PFSK-1 (cell line): ENCODE measurements around the gene WIZ.

Source experiments
- FOXP2 ChIP-seq: optimal IDR thresholded peaks from 2 replicates; pipeline ENCODE3; 2011; ENCODE audit warnings: borderline replicate concordance, control low read depth, inconsistent platforms; ENCODE audit not compliant: insufficient read depth; ENCODE audit errors: extremely low read length, extremely low read depth
- POLR2AphosphoS5 ChIP-seq: IDR thresholded peaks from 2 replicates; pipeline ENCODE4 v1.6.1; 2012; ENCODE audit warnings: low read depth, mild to moderate bottlenecking, control low read depth, low read length, moderate library complexity
- SIN3A ChIP-seq: IDR thresholded peaks from 2 replicates; pipeline ENCODE4 v1.6.1; 2012; ENCODE audit warnings: mild to moderate bottlenecking, low read length, moderate library complexity, borderline replicate concordance; ENCODE audit not compliant: insufficient read depth
- TAF1 ChIP-seq: IDR thresholded peaks from 2 replicates; pipeline ENCODE4 v1.6.1; 2012; ENCODE audit warnings: low read length, control low read depth, borderline replicate concordance; ENCODE audit not compliant: insufficient read depth
- TF ChIP-seq, protein P1 (sequence below), 2 experiments: IDR thresholded peaks; 2 replicates each; pipeline versions ENCODE4 v1.6.1 to v1.8.0; 2011 to 2012; ENCODE audit warnings: low read depth in 2 of 2, low read length in 2 of 2, control low read depth in 1 of 2, inconsistent platforms in 1 of 2, mild to moderate bottlenecking in 1 of 2, moderate library complexity in 1 of 2; ENCODE audit not compliant: insufficient read depth in 1 of 2

The WIZ gene

DNA sequence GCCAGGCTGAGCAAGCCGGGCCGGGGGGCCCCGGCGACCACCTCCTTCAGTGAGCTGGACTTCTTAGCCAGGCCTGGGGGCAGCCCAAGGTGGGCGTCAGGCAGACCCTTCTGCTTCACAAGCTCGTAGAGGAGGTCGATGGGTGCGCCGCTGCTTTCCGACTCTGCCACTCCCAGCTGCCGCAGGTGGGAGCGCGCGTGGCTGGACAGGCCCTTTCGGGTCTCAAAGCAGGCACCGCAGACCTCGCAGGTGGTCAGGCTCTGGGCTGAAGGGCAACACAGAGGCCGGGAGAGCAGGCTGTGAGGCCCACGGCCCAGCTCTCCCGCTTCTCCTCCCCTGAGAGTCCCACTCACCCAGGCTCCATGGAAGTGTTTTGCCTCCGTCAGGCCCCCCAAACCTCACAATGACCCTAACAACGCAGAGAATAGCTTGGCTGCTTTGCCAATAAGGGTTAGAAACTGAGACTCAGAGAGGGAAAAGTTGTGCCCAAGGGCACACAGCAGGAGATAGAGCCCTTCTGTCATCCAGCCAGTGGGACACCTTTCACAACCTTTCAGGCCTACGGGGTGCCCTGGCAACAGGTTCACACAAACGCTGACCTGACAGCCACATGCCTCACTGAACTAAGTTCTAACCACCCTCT, 19.8 kb downstream of the WIZ start:
- no peak for TF ChIP-seq FOXP2
- no peak for TF ChIP-seq SIN3A
- no peak for TF ChIP-seq POLR2AphosphoS5
- TF ChIP-seq TAF1, result no peak
- TF ChIP-seq, protein P1, sequence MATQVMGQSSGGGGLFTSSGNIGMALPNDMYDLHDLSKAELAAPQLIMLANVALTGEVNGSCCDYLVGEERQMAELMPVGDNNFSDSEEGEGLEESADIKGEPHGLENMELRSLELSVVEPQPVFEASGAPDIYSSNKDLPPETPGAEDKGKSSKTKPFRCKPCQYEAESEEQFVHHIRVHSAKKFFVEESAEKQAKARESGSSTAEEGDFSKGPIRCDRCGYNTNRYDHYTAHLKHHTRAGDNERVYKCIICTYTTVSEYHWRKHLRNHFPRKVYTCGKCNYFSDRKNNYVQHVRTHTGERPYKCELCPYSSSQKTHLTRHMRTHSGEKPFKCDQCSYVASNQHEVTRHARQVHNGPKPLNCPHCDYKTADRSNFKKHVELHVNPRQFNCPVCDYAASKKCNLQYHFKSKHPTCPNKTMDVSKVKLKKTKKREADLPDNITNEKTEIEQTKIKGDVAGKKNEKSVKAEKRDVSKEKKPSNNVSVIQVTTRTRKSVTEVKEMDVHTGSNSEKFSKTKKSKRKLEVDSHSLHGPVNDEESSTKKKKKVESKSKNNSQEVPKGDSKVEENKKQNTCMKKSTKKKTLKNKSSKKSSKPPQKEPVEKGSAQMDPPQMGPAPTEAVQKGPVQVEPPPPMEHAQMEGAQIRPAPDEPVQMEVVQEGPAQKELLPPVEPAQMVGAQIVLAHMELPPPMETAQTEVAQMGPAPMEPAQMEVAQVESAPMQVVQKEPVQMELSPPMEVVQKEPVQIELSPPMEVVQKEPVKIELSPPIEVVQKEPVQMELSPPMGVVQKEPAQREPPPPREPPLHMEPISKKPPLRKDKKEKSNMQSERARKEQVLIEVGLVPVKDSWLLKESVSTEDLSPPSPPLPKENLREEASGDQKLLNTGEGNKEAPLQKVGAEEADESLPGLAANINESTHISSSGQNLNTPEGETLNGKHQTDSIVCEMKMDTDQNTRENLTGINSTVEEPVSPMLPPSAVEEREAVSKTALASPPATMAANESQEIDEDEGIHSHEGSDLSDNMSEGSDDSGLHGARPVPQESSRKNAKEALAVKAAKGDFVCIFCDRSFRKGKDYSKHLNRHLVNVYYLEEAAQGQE (IDR thresholded peaks at IDR 0.05; ENCODE audit: insufficient read depth in 1 of 2, low read depth in 2 of 2, low read length in 2 of 2), result no peak

DNA sequence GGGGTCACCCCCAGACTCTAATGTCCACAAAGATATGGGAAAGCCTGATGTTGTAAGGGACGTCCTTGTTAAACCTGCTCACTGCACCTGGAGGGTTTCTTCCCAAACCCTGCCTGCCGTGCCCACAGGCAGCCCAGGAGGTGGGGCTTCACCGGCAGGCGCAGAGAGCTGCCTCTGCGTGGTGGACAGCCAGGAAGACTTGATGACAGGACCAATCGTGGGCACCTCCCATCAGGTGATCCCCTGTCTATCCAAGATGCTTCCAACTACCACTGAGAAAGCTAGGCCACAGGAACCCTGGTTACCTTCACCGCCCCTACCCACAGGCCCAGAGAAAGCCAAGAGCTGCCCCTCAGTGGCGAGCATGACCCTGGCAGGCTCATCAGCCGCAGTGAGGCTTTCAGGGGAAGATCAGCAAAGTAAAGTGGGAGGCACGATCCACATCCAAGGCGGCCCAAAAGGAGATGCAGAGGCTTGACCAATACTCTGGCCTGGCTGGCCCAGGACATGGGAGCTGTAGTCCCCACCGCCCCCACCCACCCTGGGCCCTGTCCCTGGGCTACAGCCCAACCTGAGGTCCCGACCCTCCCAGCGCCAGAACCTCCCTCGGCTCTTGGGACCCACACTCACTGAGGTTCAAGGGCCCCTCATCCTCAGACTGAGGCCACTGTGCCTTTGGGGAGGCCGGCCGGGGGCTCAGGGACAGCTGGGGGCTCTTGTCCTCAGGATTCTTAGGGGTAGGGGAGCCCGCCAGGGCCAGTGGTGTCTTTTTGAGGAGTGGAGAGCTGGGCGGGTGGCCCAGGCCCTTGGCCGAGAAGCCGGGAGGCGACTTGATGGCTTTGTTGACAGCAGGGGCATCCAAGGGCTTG, 20.6 kb downstream of the WIZ start:
- TF ChIP-seq SIN3A, result no peak
- TF ChIP-seq POLR2AphosphoS5, result no peak

DNA sequence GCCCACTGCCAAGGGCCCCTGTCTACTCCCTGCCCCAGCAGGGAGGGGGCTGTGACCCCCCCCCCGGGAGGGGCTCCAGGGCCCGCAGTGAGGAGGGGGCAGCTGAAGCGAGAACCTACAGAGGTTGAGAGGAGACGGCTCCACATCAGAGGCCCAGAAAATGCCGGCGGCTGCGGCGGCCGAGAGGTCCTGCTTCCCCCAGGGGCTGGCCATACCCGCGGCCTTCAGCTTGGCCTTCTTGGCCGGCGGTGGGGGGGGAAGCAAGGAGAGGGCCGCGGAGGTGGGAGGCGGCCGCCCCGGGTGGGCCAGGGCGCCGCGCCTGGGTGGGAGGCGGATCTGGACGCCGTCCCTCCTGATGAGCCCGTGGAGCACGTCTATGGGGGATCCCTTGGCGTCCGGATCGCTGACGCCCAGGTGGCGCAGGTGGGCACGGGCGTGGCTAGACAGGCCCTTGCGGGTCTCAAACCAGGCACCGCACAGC, 21.7 kb downstream of the WIZ start:
- no peak for TF ChIP-seq FOXP2
- TF ChIP-seq POLR2AphosphoS5, result no peak
- TF ChIP-seq TAF1, result no peak
- TF ChIP-seq, protein P1 (IDR thresholded peaks at IDR 0.05; ENCODE audit: insufficient read depth in 1 of 2, low read depth in 2 of 2, low read length in 2 of 2), result no peak

DNA sequence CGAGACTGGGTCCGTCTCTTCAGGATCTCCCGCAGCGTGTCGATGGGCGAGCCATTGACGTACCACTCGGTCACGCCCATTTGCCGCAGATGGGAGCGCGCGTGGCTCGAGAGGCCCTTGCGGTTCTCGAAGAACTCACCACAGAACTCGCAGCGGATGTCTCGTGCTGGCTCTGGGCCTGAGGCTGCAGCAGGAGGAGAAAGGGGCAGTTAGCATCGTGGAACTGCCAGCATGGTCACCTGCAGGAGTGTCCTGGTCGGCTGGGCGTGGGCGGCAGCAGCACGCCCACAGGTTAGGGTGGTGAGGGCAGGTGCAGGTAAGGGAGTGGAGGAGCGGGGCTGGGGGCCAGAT, 22.4 kb downstream of the WIZ start:
- TF ChIP-seq POLR2AphosphoS5 (no peak), FOXP2 (no peak), TAF1 (no peak), SIN3A (no peak)
- TF ChIP-seq, protein P1 (IDR thresholded peaks at IDR 0.05; ENCODE audit: insufficient read depth in 1 of 2, low read depth in 2 of 2, low read length in 2 of 2), result no peak

DNA sequence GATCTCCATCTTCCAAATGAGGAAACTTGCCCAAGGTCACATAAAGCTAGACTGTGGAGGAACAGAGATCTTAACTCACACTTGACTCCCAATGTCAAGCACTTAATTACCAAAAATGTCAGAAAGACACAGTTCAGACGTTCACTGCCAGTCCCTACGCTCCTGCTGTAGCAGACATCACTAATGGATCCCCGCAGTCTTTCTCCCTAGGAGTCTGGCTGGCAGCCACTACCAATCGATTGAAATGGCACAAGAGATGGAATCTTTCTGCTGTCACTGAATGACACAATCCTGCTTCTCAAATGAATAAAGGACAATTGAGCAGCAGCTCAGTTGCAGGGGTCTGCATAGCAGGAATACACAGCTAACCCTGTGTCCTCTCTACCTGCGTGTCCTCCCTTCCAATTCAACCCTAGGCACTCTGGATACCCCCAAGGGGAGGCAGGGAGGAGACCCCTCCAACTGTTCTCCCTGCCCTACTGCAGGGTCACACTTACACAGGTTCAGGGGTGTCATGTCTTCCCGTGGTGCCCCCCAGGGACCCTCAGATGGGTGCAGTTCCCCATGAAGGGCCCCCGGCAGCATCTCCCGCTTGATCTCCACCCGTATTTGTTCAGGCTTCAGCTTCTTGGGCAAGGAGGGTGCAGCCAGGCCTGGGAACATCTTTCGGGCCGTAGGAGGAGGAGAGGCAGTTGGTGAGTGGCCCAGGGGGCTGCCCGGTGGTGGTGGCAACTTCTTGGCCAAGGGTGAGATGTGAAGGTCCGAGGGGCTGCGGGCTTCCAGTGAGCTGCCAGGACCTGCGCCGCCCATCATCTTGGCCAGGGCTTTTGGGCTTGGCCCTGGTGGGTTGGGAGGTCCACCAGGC, 23.0 kb downstream of the WIZ start:
- TF ChIP-seq FOXP2 (no peak), SIN3A (no peak), TAF1 (no peak), POLR2AphosphoS5 (no peak)
- TF ChIP-seq, protein P1 (IDR thresholded peaks at IDR 0.05; ENCODE audit: insufficient read depth in 1 of 2, low read depth in 2 of 2, low read length in 2 of 2), result no peak
